IMR-90 (cell line): ENCODE results near the gene TNS3. TPM values are rescaled to one million over a fixed set of nuclear protein-coding genes. Genes with fewer than 3 reads are reported as not detected.

ENCODE experiments used
- ATAC-seq: fragments of 200-7000 bp; cut with Tn5 transposase; 2 replicates; pipeline ENCODE4 v1.9.1; 2020; ENCODE audit warnings: low read depth, mild to moderate bottlenecking, moderate library complexity
- BruUV-seq: library from RNA; stranded (reverse); fragments of 400-500 nt; replicated peaks from 2 replicates; lab custom pipeline; 2021; lab: Mats Ljungman, UMichigan
- CTCF ChIA-PET: fragments of 300-600 bp; formaldehyde crosslinking; extraction: SDS; loops from one replicate; lab custom pipeline; 2021; ENCODE audit warnings: antibody characterized with exemption; lab: Yijun Ruan, JAX
- POLR2A ChIA-PET: fragments of 300-600 bp; sonication (Branson Sonifier 250); formaldehyde crosslinking; loops from one replicate; lab custom pipeline; 2022; ENCODE audit warnings: antibody characterized with exemption; ENCODE audit not compliant: unreplicated experiment; lab: Charles Lee
- DNase-seq: peaks from one replicate; pipeline ENCODE4 v3.0.0; 2013
- H2AFZ ChIP-seq: replicated peaks from 2 replicates; pipeline ENCODE3; 2013; ENCODE audit warnings: low read length, mild to moderate bottlenecking; ENCODE audit not compliant: poor library complexity
- H2AK5ac ChIP-seq: 2 replicates; pipeline ENCODE4 v1.6.1; 2013; ENCODE audit warnings: low read depth, low read length, inconsistent platforms
- H2AK9ac ChIP-seq: replicated peaks from 2 replicates; pipeline ENCODE3; 2013; ENCODE audit warnings: mild to moderate bottlenecking, low read depth, low read length, moderate library complexity; ENCODE audit not compliant: poor library complexity
- H2BK120ac ChIP-seq: 2 replicates; pipeline ENCODE4 v1.6.1; 2013; ENCODE audit warnings: low read depth, low read length, inconsistent platforms
- H2BK15ac ChIP-seq: 3 replicates; pipeline ENCODE4 v1.6.1; 2013; ENCODE audit warnings: low read depth, low read length, inconsistent platforms
- H2BK20ac ChIP-seq: 2 replicates; pipeline ENCODE4 v1.6.1; 2013; ENCODE audit warnings: low read depth, mild to moderate bottlenecking, inconsistent platforms, low read length, moderate library complexity
- H2BK5ac ChIP-seq: 2 replicates; pipeline ENCODE4 v1.6.1; 2013; ENCODE audit warnings: mild to moderate bottlenecking, low read depth, low read length, inconsistent platforms; ENCODE audit not compliant: poor library complexity, severe bottlenecking
- H3K14ac ChIP-seq: replicated peaks from 2 replicates; pipeline ENCODE4 v1.6.1; 2013; ENCODE audit warnings: low read depth, low read length, inconsistent platforms
- H3K18ac ChIP-seq: 2 replicates; pipeline ENCODE4 v1.6.1; 2013; ENCODE audit warnings: low read depth, low read length, control low read depth
- H3K23ac ChIP-seq: 2 replicates; pipeline ENCODE4 v1.6.1; 2013; ENCODE audit warnings: low read depth, low read length, inconsistent platforms
- H3K27ac ChIP-seq: 2 replicates; pipeline ENCODE4 v1.5.1; 2013; ENCODE audit warnings: mild to moderate bottlenecking, control low read depth, low read length; ENCODE audit not compliant: insufficient read depth
- H3K27me3 ChIP-seq: 2 replicates; pipeline ENCODE4 v1.6.1; 2013; ENCODE audit warnings: low read length; ENCODE audit not compliant: control insufficient read depth, insufficient read depth
- H3K36me3 ChIP-seq: 2 replicates; pipeline ENCODE4 v1.6.1; 2013; ENCODE audit warnings: low read length, mixed read lengths; ENCODE audit not compliant: control insufficient read depth, insufficient read depth
- H3K4ac ChIP-seq: 2 replicates; pipeline ENCODE4 v1.6.1; 2013; ENCODE audit warnings: low read depth, low read length, inconsistent platforms
- H3K4me1 ChIP-seq: 2 replicates; pipeline ENCODE4 v1.6.1; 2013; ENCODE audit warnings: low read length, mixed read lengths; ENCODE audit not compliant: control insufficient read depth, insufficient read depth
- H3K4me2 ChIP-seq: 2 replicates; pipeline ENCODE4 v1.6.1; 2013; ENCODE audit warnings: low read depth, mild to moderate bottlenecking, control low read depth, low read length, moderate library complexity
- H3K4me3 ChIP-seq: 2 replicates; pipeline ENCODE4 v1.5.1; 2013; ENCODE audit warnings: low read depth, mild to moderate bottlenecking, control low read depth, low read length, moderate library complexity; ENCODE audit not compliant: insufficient read depth
- H3K56ac ChIP-seq: 2 replicates; pipeline ENCODE4 v1.6.1; 2013; ENCODE audit warnings: low read length, inconsistent platforms; ENCODE audit not compliant: insufficient read depth; ENCODE audit errors: extremely low read depth
- H3K79me1 ChIP-seq, 2 experiments: 2 replicates each; pipeline ENCODE4 v1.6.1; 2013; ENCODE audit warnings: low read length in 2 of 2, inconsistent platforms in 1 of 2, low read depth in 1 of 2
- H3K9ac ChIP-seq: 2 replicates; pipeline ENCODE4 v1.6.1; 2013; ENCODE audit warnings: low read depth, low read length, control low read depth
- H3K9me1 ChIP-seq: 2 replicates; pipeline ENCODE4 v1.6.1; 2013; ENCODE audit warnings: low read length, inconsistent platforms; ENCODE audit not compliant: insufficient read depth
- H3K9me3 ChIP-seq: 2 replicates; pipeline ENCODE4 v1.6.1; 2013; ENCODE audit warnings: low read length; ENCODE audit not compliant: control insufficient read depth, insufficient read depth
- H4K20me1 ChIP-seq: 2 replicates; pipeline ENCODE4 v1.6.1; 2013; ENCODE audit warnings: low read length, inconsistent platforms; ENCODE audit not compliant: insufficient read depth
- H4K5ac ChIP-seq: 2 replicates; pipeline ENCODE4 v1.6.1; 2013; ENCODE audit warnings: mild to moderate bottlenecking, low read depth, low read length, control low read depth
- H4K8ac ChIP-seq, 2 experiments: 2 replicates each; pipeline ENCODE4 v1.6.1; 2013; ENCODE audit warnings: low read depth in 2 of 2, low read length in 2 of 2, control low read depth in 1 of 2, inconsistent platforms in 1 of 2
- H4K91ac ChIP-seq: 2 replicates; pipeline ENCODE4 v1.6.1; 2013; ENCODE audit warnings: low read depth, low read length, inconsistent platforms; ENCODE audit not compliant: insufficient read depth
- CEBPB ChIP-seq: IDR thresholded peaks from 2 replicates; pipeline ENCODE4 v1.6.1; 2012; ENCODE audit warnings: low read depth, low read length, improper control_type of control experiment
- CHD1 ChIP-seq: IDR thresholded peaks from 2 replicates; pipeline ENCODE4 v1.6.1; 2012; ENCODE audit warnings: low read depth, low read length, improper control_type of control experiment
- WGBS, 2 experiments: methylation state at CpG; one replicate each; pipeline versions ENCODE4 v1.1.5 to v1.1.7; 2013; ENCODE audit warnings: missing lambda C conversion rate in 2 of 2; ENCODE audit not compliant: insufficient read length in 1 of 2; ENCODE audit errors: extremely low coverage in 2 of 2; 5-methylcytosine and 5-hydroxymethylcytosine counted together
- dilution Hi-C: fragments of 300-500 bp; cut with HindIII; formaldehyde crosslinking; loops from one replicate; pipeline ENCODE4 v1.14.3; 2018; ENCODE audit warnings: low sequenced_read_pairs; ENCODE audit not compliant: unreplicated experiment
- in situ Hi-C: fragments of 300-500 bp; cut with MboI; formaldehyde crosslinking; loops from 3 replicates; pipeline ENCODE4 v1.14.3; 2019; ENCODE audit warnings: low sequenced_read_pairs, inconsistent platforms, mixed read lengths
- intact Hi-C: fragments of 100-400 bp; cut with micrococcal nuclease; formaldehyde crosslinking; loops from 2 replicates; pipeline ENCODE4 v1.10.0; 2022
- polyA plus RNA-seq, 3 experiments: library from polyadenylated mRNA; depleted of rRNA; stranded (reverse); fragments of >200 nt; gene quantifications; 2 replicates each; pipeline ENCODE4 v1.2.3, GENCODE V29; 2012; ENCODE audit warnings: low replicate concordance in 1 of 3
- total RNA-seq: library from RNA; depleted of rRNA; stranded (reverse); fragments of >200 nt; gene quantifications from 2 replicates; pipeline ENCODE4 v1.2.3, GENCODE V29; 2012

TNS3 gene
- total and polyA plus RNA-seq, 2 of the 4 experiments (the other 2 are of a cell fraction) = 64.3 to 79.2 TPM

DNA sequence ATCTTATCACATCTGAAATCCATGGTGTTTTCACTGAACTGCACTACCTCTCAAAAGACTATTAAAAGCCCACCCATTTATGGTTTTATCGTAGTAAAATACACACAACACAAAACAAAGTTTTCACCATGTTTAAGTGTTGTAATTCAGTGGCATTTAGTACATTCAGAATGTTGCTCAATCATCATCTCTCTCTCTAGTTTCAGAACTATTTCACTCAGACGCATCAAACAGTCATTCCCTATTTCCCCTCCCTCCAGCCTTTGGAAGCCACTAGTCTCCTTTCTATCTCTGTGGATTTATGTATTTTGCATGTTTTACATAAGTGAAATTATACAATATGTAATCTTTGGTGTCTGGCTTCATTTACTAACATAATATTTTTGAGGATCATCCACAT, 332.6 kb downstream of the TNS3 start:
- H2AFZ ChIP-seq = no peak overlapping the region
- H2AK5ac ChIP-seq = no peak overlapping the region
- H2BK120ac ChIP-seq = no peak overlapping the region
- peaks cover 9% of the 10 kb centered on the region for H3K27me3 ChIP-seq
- no peak overlapping the region for H2BK15ac ChIP-seq
- H3K4ac ChIP-seq = no peak overlapping the region
- no peak overlapping the region for H4K91ac ChIP-seq
- DNase-seq (no peak), ATAC-seq (no peak)
- ChIA-PET CTCF (interaction anchor here (0.6 kb wide), 1 partner anchor 89 kb away, joined by 3 read pairs; no protein-coding TSS in a partner anchor), POLR2A (no interaction called here)
- peak; percentile 43; the same call in 1 of the 2 replicates for TF ChIP-seq CEBPB
- TF ChIP-seq CHD1 = no peak
- H3K4me3 ChIP-seq = no peak overlapping the region
- no peak overlapping the region for H3K18ac ChIP-seq
- peaks cover 4% of the 10 kb centered on the region; the same call in 1 of the 2 replicates for H3K9me1 ChIP-seq
- H3K79me1 ChIP-seq = no peaks in the 10 kb centered on the region
- no peak overlapping the region for H4K5ac ChIP-seq
- in situ Hi-C loops (no loop called here), intact Hi-C loops (no loop called here), dilution Hi-C loops (no loop called here)
- no peaks in the 10 kb centered on the region for H3K9me3 ChIP-seq
- no peak overlapping the region for H3K9ac ChIP-seq
- no peak overlapping the region for H2BK5ac ChIP-seq
- no peak overlapping the region for H4K8ac ChIP-seq
- H3K27ac ChIP-seq = no peak overlapping the region
- no peaks in the 10 kb centered on the region; the same call in 1 of the 2 replicates for H4K20me1 ChIP-seq
- H3K14ac ChIP-seq = no peak overlapping the region
- H2BK20ac ChIP-seq = no peak overlapping the region
- H3K4me1 ChIP-seq = peaks cover 4% of the 10 kb centered on the region; the same call in 1 of the 2 replicates
- H3K23ac ChIP-seq = no peak overlapping the region
- BruUV-seq = no TSS peak
- no CpG with 5 or more reads among the region's 2 CpGs for WGBS, 2 experiments
- no peaks in the 10 kb centered on the region for H3K36me3 ChIP-seq
- no peak overlapping the region for H2AK9ac ChIP-seq
- no peak overlapping the region for H3K56ac ChIP-seq
- no peak overlapping the region for H3K4me2 ChIP-seq
